ENCODE data around the gene GATA6.
"Not testable (repeated sequence)": the region's sequence is repeated elsewhere in the genome, so short reads cannot be mapped to it uniquely, and the experiment has no call there.

Gene GATA6

GRCh38 chr18:22182884-22183697, 13.7 kb downstream of the GATA6 start:
- DNase-seq (ENCODE audit: low read depth in 2 of 2) = no peak

GRCh38 chr18:22183698-22184170, 14.3 kb downstream of the GATA6 start:
- DNase-seq (ENCODE audit: low read depth in 2 of 2) = no peak

- DNase-seq (ENCODE audit: low read depth in 2 of 2) = not testable (repeated sequence)
These were observed 15.2 kb downstream of the GATA6 start for GRCh38 chr18:22184573-22184972.

GRCh38 chr18:22185273-22185672, 15.9 kb downstream of the GATA6 start:
- DNase-seq (ENCODE audit: low read depth in 2 of 2) = no peak

- no peak for DNase-seq (ENCODE audit: low read depth in 2 of 2)
These were observed 16.5 kb downstream of the GATA6 start for GRCh38 chr18:22185771-22186386.

- DNase-seq (ENCODE audit: low read depth in 2 of 2) = no peak
These were observed 17.1 kb downstream of the GATA6 start for GRCh38 chr18:22186484-22186971.

GRCh38 chr18:22188559-22189267, 19.3 kb downstream of the GATA6 start:
- DNase-seq (ENCODE audit: low read depth in 2 of 2) = no peak

- DNase-seq (ENCODE audit: low read depth in 2 of 2) = no peak
These were observed 20.2 kb downstream of the GATA6 start for GRCh38 chr18:22189449-22190166.

- DNase-seq (ENCODE audit: low read depth in 2 of 2) = no peak
These were observed 21.9 kb downstream of the GATA6 start for GRCh38 chr18:22191346-22191695.

- DNase-seq (ENCODE audit: low read depth in 2 of 2) = no peak
These were observed 22.5 kb downstream of the GATA6 start for GRCh38 chr18:22191923-22192322.

GRCh38 chr18:22193466-22193865, 24.1 kb downstream of the GATA6 start:
- DNase-seq (ENCODE audit: low read depth in 2 of 2) = no peak

GRCh38 chr18:22194151-22194598, 24.8 kb downstream of the GATA6 start:
- DNase-seq (ENCODE audit: low read depth in 2 of 2) = no peak

GRCh38 chr18:22195052-22195451, 25.7 kb downstream of the GATA6 start:
- DNase-seq (ENCODE audit: low read depth in 2 of 2) = no peak

- not testable (repeated sequence) for DNase-seq (ENCODE audit: low read depth in 2 of 2)
These were observed 27.6 kb downstream of the GATA6 start for GRCh38 chr18:22196943-22197342.

GRCh38 chr18:22197668-22198067, 28.3 kb downstream of the GATA6 start:
- no peak for DNase-seq (ENCODE audit: low read depth in 2 of 2)

- DNase-seq (ENCODE audit: low read depth in 2 of 2) = no peak
These were observed 28.8 kb downstream of the GATA6 start for GRCh38 chr18:22198163-22198562.

- no peak for DNase-seq (ENCODE audit: low read depth in 2 of 2)
These were observed 29.6 kb downstream of the GATA6 start for GRCh38 chr18:22199005-22199404.

- no peak for DNase-seq (ENCODE audit: low read depth in 2 of 2)
These were observed 31.3 kb downstream of the GATA6 start for GRCh38 chr18:22200611-22201225.

- no peak for DNase-seq (ENCODE audit: low read depth in 2 of 2)
These were observed 33.6 kb downstream of the GATA6 start for GRCh38 chr18:22203035-22203434.

- DNase-seq (ENCODE audit: low read depth in 2 of 2) = no peak
These were observed 34.3 kb downstream of the GATA6 start for GRCh38 chr18:22203536-22204213.

GRCh38 chr18:22204214-22204536, 34.8 kb downstream of the GATA6 start:
- DNase-seq (ENCODE audit: low read depth in 2 of 2) = no peak
